ENCODE results near the gene NSUN4.
"Not testable (repeated sequence)": the region's sequence is repeated elsewhere in the genome, so short reads cannot be mapped to it uniquely, and the experiment has no call there.

Gene NSUN4

GRCh38 chr1:46325285-46326076 is 15.1 kb upstream of the NSUN4 start:
- not testable (repeated sequence) for H3K27me3 ChIP-seq (ENCODE audit: control insufficient read depth in 5 of 5, insufficient read depth in 4 of 5, low read length in 5 of 5); H3K9me3 ChIP-seq (ENCODE audit: control insufficient read depth in 5 of 5, low read length in 5 of 5); H3K4me1 ChIP-seq (ENCODE audit: control insufficient read depth in 5 of 5, insufficient read depth in 5 of 5, low read length in 5 of 5); H3K9ac ChIP-seq (ENCODE audit: low read length in 5 of 5); H3K27ac ChIP-seq (ENCODE audit: low read depth, low read length); H3K4me3 ChIP-seq (ENCODE audit: low read depth in 1 of 5, low read length in 5 of 5); H3K36me3 ChIP-seq (ENCODE audit: control insufficient read depth in 5 of 5, insufficient read depth in 5 of 5, low read length in 5 of 5)

GRCh38 chr1:46328182-46328581 is 12.4 kb upstream of the NSUN4 start:
- not testable (repeated sequence) for H3K36me3 ChIP-seq (ENCODE audit: control insufficient read depth in 5 of 5, insufficient read depth in 5 of 5, low read length in 5 of 5); H3K9me3 ChIP-seq (ENCODE audit: control insufficient read depth in 5 of 5, low read length in 5 of 5); H3K27me3 ChIP-seq (ENCODE audit: control insufficient read depth in 5 of 5, insufficient read depth in 4 of 5, low read length in 5 of 5); H3K4me3 ChIP-seq (ENCODE audit: low read depth in 1 of 5, low read length in 5 of 5); H3K27ac ChIP-seq (ENCODE audit: low read depth, low read length); H3K9ac ChIP-seq (ENCODE audit: low read length in 5 of 5); H3K4me1 ChIP-seq (ENCODE audit: control insufficient read depth in 5 of 5, insufficient read depth in 5 of 5, low read length in 5 of 5)

- H3K4me3 ChIP-seq (ENCODE audit: low read depth in 1 of 5, low read length in 5 of 5); H3K4me1 ChIP-seq (ENCODE audit: control insufficient read depth in 5 of 5, insufficient read depth in 5 of 5, low read length in 5 of 5); H3K9me3 ChIP-seq (ENCODE audit: control insufficient read depth in 5 of 5, low read length in 5 of 5); H3K9ac ChIP-seq (ENCODE audit: low read length in 5 of 5); H3K36me3 ChIP-seq (ENCODE audit: control insufficient read depth in 5 of 5, insufficient read depth in 5 of 5, low read length in 5 of 5); H3K27ac ChIP-seq (ENCODE audit: low read depth, low read length); H3K27me3 ChIP-seq (ENCODE audit: control insufficient read depth in 5 of 5, insufficient read depth in 4 of 5, low read length in 5 of 5): not testable (repeated sequence)
These were observed 10.8 kb upstream of the NSUN4 start for GRCh38 chr1:46329807-46330206.

GRCh38 chr1:46330381-46330780 is 10.2 kb upstream of the NSUN4 start:
- not testable (repeated sequence) for H3K9me3 ChIP-seq (ENCODE audit: control insufficient read depth in 5 of 5, low read length in 5 of 5); H3K27ac ChIP-seq (ENCODE audit: low read depth, low read length); H3K9ac ChIP-seq (ENCODE audit: low read length in 5 of 5); H3K36me3 ChIP-seq (ENCODE audit: control insufficient read depth in 5 of 5, insufficient read depth in 5 of 5, low read length in 5 of 5); H3K27me3 ChIP-seq (ENCODE audit: control insufficient read depth in 5 of 5, insufficient read depth in 4 of 5, low read length in 5 of 5); H3K4me3 ChIP-seq (ENCODE audit: low read depth in 1 of 5, low read length in 5 of 5); H3K4me1 ChIP-seq (ENCODE audit: control insufficient read depth in 5 of 5, insufficient read depth in 5 of 5, low read length in 5 of 5)

- not testable (repeated sequence) for H3K27ac ChIP-seq (ENCODE audit: low read depth, low read length); H3K36me3 ChIP-seq (ENCODE audit: control insufficient read depth in 5 of 5, insufficient read depth in 5 of 5, low read length in 5 of 5); H3K9ac ChIP-seq (ENCODE audit: low read length in 5 of 5); H3K27me3 ChIP-seq (ENCODE audit: control insufficient read depth in 5 of 5, insufficient read depth in 4 of 5, low read length in 5 of 5); H3K4me3 ChIP-seq (ENCODE audit: low read depth in 1 of 5, low read length in 5 of 5); H3K9me3 ChIP-seq (ENCODE audit: control insufficient read depth in 5 of 5, low read length in 5 of 5); H3K4me1 ChIP-seq (ENCODE audit: control insufficient read depth in 5 of 5, insufficient read depth in 5 of 5, low read length in 5 of 5)
These were observed 8.6 kb upstream of the NSUN4 start for GRCh38 chr1:46331786-46332540.

- no peaks in the 10 kb centered on the region for H3K27me3 ChIP-seq (ENCODE audit: control insufficient read depth in 5 of 5, insufficient read depth in 4 of 5, low read length in 5 of 5)
- no peaks in the 10 kb centered on the region for H3K9me3 ChIP-seq (ENCODE audit: control insufficient read depth in 5 of 5, low read length in 5 of 5)
- H3K4me3 ChIP-seq (ENCODE audit: low read depth in 1 of 5, low read length in 5 of 5), result no peak overlapping the region
- H3K36me3 ChIP-seq (ENCODE audit: control insufficient read depth in 5 of 5, insufficient read depth in 5 of 5, low read length in 5 of 5), result no peaks in the 10 kb centered on the region
- H3K4me1 ChIP-seq (ENCODE audit: control insufficient read depth in 5 of 5, insufficient read depth in 5 of 5, low read length in 5 of 5), result no peaks in the 10 kb centered on the region
- H3K9ac ChIP-seq (ENCODE audit: low read length in 5 of 5), result peak overlapping the region in 1 of 5 donors; percentile 25
- H3K27ac ChIP-seq (ENCODE audit: low read depth, low read length), result no peak overlapping the region
These were observed 7.1 kb upstream of the NSUN4 start for GRCh38 chr1:46333300-46334029.

GRCh38 chr1:46334030-46334384 is 6.6 kb upstream of the NSUN4 start:
- Histone ChIP-seq H3K27me3 (ENCODE audit: control insufficient read depth in 5 of 5, insufficient read depth in 4 of 5, low read length in 5 of 5) (no peaks in the 10 kb centered on the region), H3K9me3 (ENCODE audit: control insufficient read depth in 5 of 5, low read length in 5 of 5) (no peaks in the 10 kb centered on the region), H3K4me1 (ENCODE audit: control insufficient read depth in 5 of 5, insufficient read depth in 5 of 5, low read length in 5 of 5) (no peaks in the 10 kb centered on the region), H3K27ac (ENCODE audit: low read depth, low read length) (no peak overlapping the region), H3K9ac (ENCODE audit: low read length in 5 of 5) (no peak overlapping the region), H3K36me3 (ENCODE audit: control insufficient read depth in 5 of 5, insufficient read depth in 5 of 5, low read length in 5 of 5) (no peaks in the 10 kb centered on the region), H3K4me3 (ENCODE audit: low read depth in 1 of 5, low read length in 5 of 5) (no peak overlapping the region)

- Histone ChIP-seq H3K36me3 (ENCODE audit: control insufficient read depth in 5 of 5, insufficient read depth in 5 of 5, low read length in 5 of 5) (no peaks in the 10 kb centered on the region), H3K9ac (ENCODE audit: low read length in 5 of 5) (no peak overlapping the region), H3K4me3 (ENCODE audit: low read depth in 1 of 5, low read length in 5 of 5) (no peak overlapping the region), H3K27me3 (ENCODE audit: control insufficient read depth in 5 of 5, insufficient read depth in 4 of 5, low read length in 5 of 5) (no peaks in the 10 kb centered on the region), H3K27ac (ENCODE audit: low read depth, low read length) (no peak overlapping the region), H3K9me3 (ENCODE audit: control insufficient read depth in 5 of 5, low read length in 5 of 5) (no peaks in the 10 kb centered on the region), H3K4me1 (ENCODE audit: control insufficient read depth in 5 of 5, insufficient read depth in 5 of 5, low read length in 5 of 5) (peaks cover 0 to 6% (median 5%) of the 10 kb centered on the region in 5 donors)
These were observed 5.5 kb upstream of the NSUN4 start for GRCh38 chr1:46335081-46335480.

- H3K4me1 ChIP-seq (ENCODE audit: control insufficient read depth in 5 of 5, insufficient read depth in 5 of 5, low read length in 5 of 5), result peaks cover 0 to 19% (median 15%) of the 10 kb centered on the region in 5 donors
- H3K4me3 ChIP-seq (ENCODE audit: low read depth in 1 of 5, low read length in 5 of 5); H3K27me3 ChIP-seq (ENCODE audit: control insufficient read depth in 5 of 5, insufficient read depth in 4 of 5, low read length in 5 of 5); H3K36me3 ChIP-seq (ENCODE audit: control insufficient read depth in 5 of 5, insufficient read depth in 5 of 5, low read length in 5 of 5); H3K9ac ChIP-seq (ENCODE audit: low read length in 5 of 5); H3K9me3 ChIP-seq (ENCODE audit: control insufficient read depth in 5 of 5, low read length in 5 of 5); H3K27ac ChIP-seq (ENCODE audit: low read depth, low read length): not testable (repeated sequence)
These were observed 3.2 kb upstream of the NSUN4 start for GRCh38 chr1:46337409-46337808.

Measured in subcutaneous abdominal adipose tissue (tissue), 5 donors.